Panc1 (cell line): ENCODE data around the gene NOVA1. TPM values are rescaled to one million over a fixed set of nuclear protein-coding genes. Genes with fewer than 3 reads are reported as not detected.
"Not testable (repeated sequence)": the region's sequence is repeated elsewhere in the genome, so short reads cannot be mapped to it uniquely, and the experiment has no call there.

Experiments
- ATAC-seq: fragments of 200-7000 bp; cut with Tn5 transposase; 2 replicates; pipeline ENCODE4 v1.9.1; 2020; ENCODE audit warnings: mild to moderate bottlenecking, moderate library complexity
- BruUV-seq: library from RNA; stranded (reverse); fragments of 400-500 nt; replicated peaks from 2 replicates; lab custom pipeline; 2021; lab: Mats Ljungman, UMichigan
- CTCF ChIA-PET: fragments of 300-600 bp; sonication (Branson Sonifier 250); formaldehyde crosslinking; loops from one replicate; lab custom pipeline; 2022; ENCODE audit warnings: antibody characterized with exemption; lab: Charles Lee
- POLR2A ChIA-PET: fragments of 300-600 bp; sonication (Branson Sonifier 250); formaldehyde crosslinking; loops from one replicate; lab custom pipeline; 2022; ENCODE audit warnings: antibody characterized with exemption; lab: Charles Lee
- DNase-seq: peaks from one replicate; pipeline ENCODE4 v3.0.0-alpha.2; 2010; ENCODE audit warnings: low read depth, low spot score
- H3K27ac ChIP-seq: 2 replicates; pipeline ENCODE4 v1.5.1; 2011; ENCODE audit warnings: mild to moderate bottlenecking, low read length, inconsistent platforms
- H3K27me3 ChIP-seq: fragments of 200-500 bp; sonication (Bioruptor generic); 2 replicates; pipeline ENCODE4 v1.6.0; 2014; ENCODE audit warnings: low read length, inconsistent platforms; ENCODE audit not compliant: control insufficient read depth, insufficient read depth
- H3K36me3 ChIP-seq: fragments of 200-500 bp; sonication (Bioruptor generic); 2 replicates; pipeline ENCODE4 v1.5.1; 2014; ENCODE audit warnings: inconsistent platforms, mild to moderate bottlenecking, low read length, moderate library complexity; ENCODE audit not compliant: control insufficient read depth, insufficient read depth
- H3K4me1 ChIP-seq: 2 replicates; pipeline ENCODE4 v1.5.1; 2011; ENCODE audit warnings: inconsistent platforms, mild to moderate bottlenecking, low read length, moderate library complexity; ENCODE audit not compliant: control insufficient read depth, insufficient read depth
- H3K4me3 ChIP-seq, 2 experiments: 2 replicates each; pipeline ENCODE4 v1.5.1; 2011 to 2012; ENCODE audit warnings: low read depth in 2 of 2, low read length in 2 of 2, mild to moderate bottlenecking in 2 of 2, inconsistent platforms in 1 of 2, moderate library complexity in 1 of 2
- H3K9me3 ChIP-seq: fragments of 200-500 bp; sonication (Bioruptor generic); 2 replicates; pipeline ENCODE4 v1.5.1; 2014; ENCODE audit warnings: low read depth, mild to moderate bottlenecking, inconsistent platforms, low read length, moderate library complexity; ENCODE audit not compliant: control insufficient read depth, insufficient read depth
- CTCF ChIP-seq: fragments of 450-650 bp; IDR thresholded peaks from 2 replicates; pipeline ENCODE4 v1.5.1; 2017; ENCODE audit warnings: mild to moderate bottlenecking
- POLR2AphosphoS5 ChIP-seq: IDR thresholded peaks from 2 replicates; pipeline ENCODE4 v1.6.1; 2012; ENCODE audit warnings: mild to moderate bottlenecking, low read depth, low read length, moderate library complexity
- REST ChIP-seq, 2 experiments: IDR thresholded peaks; 2 replicates each; pipeline ENCODE4 v1.6.1; 2011 to 2012; ENCODE audit warnings: low read depth in 2 of 2, control low read depth in 1 of 2, low read length in 1 of 2, mild to moderate bottlenecking in 1 of 2, moderate library complexity in 1 of 2; ENCODE audit not compliant: insufficient read depth in 1 of 2
- SIN3A ChIP-seq: IDR thresholded peaks from 2 replicates; pipeline ENCODE4 v1.6.1; 2012; ENCODE audit warnings: low read depth, mild to moderate bottlenecking, low read length, moderate library complexity, borderline replicate concordance; ENCODE audit not compliant: insufficient read depth
- TCF7L2 ChIP-seq: IDR thresholded peaks from 2 replicates; pipeline ENCODE4 v1.6.1; 2011; ENCODE audit warnings: mild to moderate bottlenecking, low read depth, low read length, inconsistent platforms
- in situ Hi-C: cut with HindIII; loops from 2 replicates; pipeline ENCODE4 v1.10.0; 2016; ENCODE audit warnings: low sequenced_read_pairs, low pct_unique_long_range_greater_than_20kb
- intact Hi-C: fragments of 100-400 bp; cut with micrococcal nuclease; formaldehyde crosslinking; loops from one replicate; pipeline ENCODE4 v1.10.0; 2022; ENCODE audit not compliant: unreplicated experiment
- total RNA-seq: library from RNA; stranded (reverse); gene quantifications from one replicate; pipeline ENCODE4 v1.2.1, GENCODE V29; 2021; ENCODE audit not compliant: unreplicated experiment

Gene NOVA1
- total RNA-seq, 1 experiment from 2014 or later = not detected

DNA sequence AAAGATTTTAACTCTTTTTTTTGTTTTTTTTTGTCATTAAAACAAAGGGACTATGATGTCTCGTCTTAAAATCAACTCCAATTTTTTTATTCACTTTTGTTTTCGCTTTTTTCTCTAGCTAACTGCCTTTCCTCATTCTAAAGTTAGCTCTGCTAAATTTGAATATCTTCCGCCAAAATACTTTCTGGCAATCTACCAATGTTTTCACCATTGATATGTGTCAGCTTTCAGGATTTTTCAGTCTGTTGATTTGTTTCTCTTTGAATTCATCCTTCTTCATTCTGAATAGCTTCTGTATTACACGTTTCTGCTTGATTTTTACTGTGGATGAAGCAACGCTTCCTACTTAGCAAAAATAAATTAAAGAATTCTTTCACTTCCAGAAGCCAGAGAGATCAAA is 38.7 kb upstream of the NOVA1 start:
- CTCF ChIA-PET = no interaction called here
- POLR2A ChIA-PET = no interaction called here
- DNase-seq = no peak

DNA sequence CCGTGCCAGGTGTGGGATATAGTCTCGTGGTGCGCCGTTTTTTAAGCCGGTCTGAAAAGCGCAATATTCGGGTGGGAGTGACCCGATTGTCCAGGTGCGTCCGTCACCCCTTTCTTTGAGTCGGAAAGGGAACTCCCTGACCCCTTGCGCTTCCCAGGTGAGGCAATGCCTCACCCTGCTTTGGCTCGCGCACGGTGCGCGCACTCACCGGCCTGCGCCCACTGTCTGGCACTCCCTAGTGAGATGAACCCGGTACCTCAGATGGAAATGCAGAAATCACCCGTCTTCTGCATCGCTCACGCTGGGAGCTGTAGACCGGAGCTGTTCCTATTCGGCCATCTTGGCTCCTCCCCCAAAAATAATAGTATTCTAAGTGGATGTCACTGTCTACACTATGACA is 37.1 kb upstream of the NOVA1 start:
- intact Hi-C loops, H3K4me1 ChIP-seq, ATAC-seq, H3K9me3 ChIP-seq, H3K27me3 ChIP-seq, H3K4me3 ChIP-seq, H3K27ac ChIP-seq, CTCF ChIA-PET, POLR2A ChIA-PET, in situ Hi-C loops, H3K36me3 ChIP-seq, DNase-seq, BruUV-seq: not testable (repeated sequence)

More for the DNA sequence above, 38.7 kb upstream of the NOVA1 start:
- Histone ChIP-seq H3K27ac (no peak overlapping the region), H3K4me1 (no peaks in the 10 kb centered on the region), H3K4me3 (no peak overlapping the region), H3K27me3 (no peaks in the 10 kb centered on the region), H3K9me3 (no peaks in the 10 kb centered on the region), H3K36me3 (no peaks in the 10 kb centered on the region)
- intact Hi-C loops = no loop called here
- in situ Hi-C loops = no loop called here
- no peak for ATAC-seq
- TF ChIP-seq SIN3A (no peak), CTCF (no peak), REST (IDR thresholded peaks at IDR 0.05; ENCODE audit: insufficient read depth in 1 of 2, low read depth in 2 of 2, low read length in 1 of 2) (no peak), POLR2AphosphoS5 (no peak), TCF7L2 (no peak)
- BruUV-seq = no TSS peak

- Histone ChIP-seq H3K27ac (no peak overlapping the region), H3K4me3 (no peak overlapping the region), H3K4me1 (no peaks in the 10 kb centered on the region), H3K36me3 (no peaks in the 10 kb centered on the region), H3K9me3 (no peaks in the 10 kb centered on the region), H3K27me3 (no peaks in the 10 kb centered on the region)
- ATAC-seq = no peak
- ChIA-PET POLR2A (no interaction called here), CTCF (no interaction called here)
- no TSS peak for BruUV-seq
- no peak for TF ChIP-seq REST (IDR thresholded peaks at IDR 0.05; ENCODE audit: insufficient read depth in 1 of 2, low read depth in 2 of 2, low read length in 1 of 2)
- TF ChIP-seq CTCF = no peak
- no peak for TF ChIP-seq SIN3A
- TF ChIP-seq POLR2AphosphoS5 = no peak
- TF ChIP-seq TCF7L2 = no peak
- in situ Hi-C loops = no loop called here
- no peak for DNase-seq
- intact Hi-C loops = no loop called here
Measured at GRCh38 chr14:26626256-26626655, 28.4 kb upstream of the NOVA1 start.
